K562 (cell line): ENCODE data around the gene TMEM63A. TPM values are rescaled to one million over a fixed set of nuclear protein-coding genes. Genes with fewer than 3 reads are reported as not detected.
A peak's percentile ranks its signal among the peaks of the same experiment; 100 is the strongest.

Source experiments
- CBX1 ChIP-seq: sonication (generic); IDR thresholded peaks from 2 replicates; pipeline ENCODE4 v1.6.1; 2016; ENCODE audit warnings: antibody characterized with exemption, low read depth, mild to moderate bottlenecking
- CEBPB ChIP-seq: fragments of 450-650 bp; IDR thresholded peaks from 2 replicates; pipeline ENCODE4 v1.6.1; 2016; ENCODE audit warnings: missing genetic modification characterization, missing compliant biosample characterization
- EGR1 ChIP-seq: fragments of 450-650 bp; conservative IDR thresholded peaks from 2 replicates; pipeline ENCODE4 v1.6.1; 2017; ENCODE audit warnings: mild to moderate bottlenecking
- ELF4 ChIP-seq: fragments of 450-650 bp; formaldehyde crosslinking; IDR thresholded peaks from 2 replicates; pipeline ENCODE4 v1.4.0; 2022; ENCODE audit warnings: missing genetic modification characterization
- FUS ChIP-seq: fragments of 200-400 bp; formaldehyde crosslinking; optimal IDR thresholded peaks from 2 replicates; pipeline ENCODE3; 2017; ENCODE audit warnings: low read depth, low read length
- MCM7 ChIP-seq, 2 experiments: fragments of 450-650 bp; IDR thresholded peaks; 2 replicates each; pipeline ENCODE4 v1.6.1; 2016 to 2018
- NBN ChIP-seq: fragments of 450-650 bp; IDR thresholded peaks from 2 replicates; pipeline ENCODE4 v1.6.1; 2016; ENCODE audit warnings: low read depth, mild to moderate bottlenecking
- NCOA4 ChIP-seq: fragments of 450-650 bp; IDR thresholded peaks from 2 replicates; pipeline ENCODE4 v1.6.1; 2018; ENCODE audit warnings: mild to moderate bottlenecking; ENCODE audit not compliant: partially characterized antibody
- NFATC3 ChIP-seq: fragments of 450-650 bp; IDR thresholded peaks from 2 replicates; pipeline ENCODE4 v1.6.1; 2017; ENCODE audit warnings: mild to moderate bottlenecking
- NFE2L1 ChIP-seq: fragments of 450-650 bp; IDR thresholded peaks from 2 replicates; pipeline ENCODE4 v1.6.1; 2016; ENCODE audit warnings: missing genetic modification characterization, low read depth, mild to moderate bottlenecking, missing compliant biosample characterization, moderate library complexity, borderline replicate concordance
- NFYB ChIP-seq: IDR thresholded peaks from 2 replicates; pipeline ENCODE4 v1.6.1; 2011; ENCODE audit warnings: mild to moderate bottlenecking, moderate library complexity; ENCODE audit not compliant: insufficient read length; ENCODE audit errors: extremely low read depth
- NR2C1 ChIP-seq, 2 experiments: fragments of 450-650 bp; IDR thresholded peaks; 2 replicates each; pipeline ENCODE4 v1.6.1; 2017; ENCODE audit warnings: mild to moderate bottlenecking in 2 of 2, antibody characterized with exemption in 1 of 2, inconsistent platforms in 1 of 2, missing compliant biosample characterization in 1 of 2, missing genetic modification characterization in 1 of 2
- NR2F6 ChIP-seq: fragments of 450-650 bp; formaldehyde crosslinking; IDR thresholded peaks from 2 replicates; pipeline ENCODE4 v1.4.0; 2020; ENCODE audit warnings: mild to moderate bottlenecking
- PHB ChIP-seq: fragments of 250-450 bp; sonication (Bioruptor Pico); IDR thresholded peaks from 2 replicates; pipeline ENCODE4 v1.5.0; 2021
- SMAD1 ChIP-seq: fragments of 150-350 bp; IDR thresholded peaks from 2 replicates; pipeline ENCODE4 v1.6.1; 2014; ENCODE audit warnings: low read length, low read depth; ENCODE audit not compliant: partially characterized antibody
- SREBF2 ChIP-seq: sonication (generic); formaldehyde crosslinking; IDR thresholded peaks from 2 replicates; pipeline ENCODE4 v1.4.0; 2020; ENCODE audit warnings: mild to moderate bottlenecking, missing genetic modification reagents
- TCFL5 ChIP-seq: fragments of 250-450 bp; sonication (Bioruptor Pico); conservative IDR thresholded peaks from 2 replicates; pipeline ENCODE4 v1.6.1; 2021; ENCODE audit warnings: mild to moderate bottlenecking, moderate library complexity, matching md5 sums
- U2AF1 ChIP-seq: fragments of 200-400 bp; formaldehyde crosslinking; optimal IDR thresholded peaks from 2 replicates; pipeline ENCODE3; 2017; ENCODE audit warnings: mild to moderate bottlenecking, low read depth, low read length, moderate library complexity
- ZNF644 ChIP-seq: fragments of 200-800 bp; sonication (Bioruptor generic); IDR thresholded peaks from 2 replicates; pipeline ENCODE4 v1.6.1; 2016; ENCODE audit warnings: low read depth, missing genetic modification characterization, missing compliant biosample characterization
- polyA plus RNA-seq, 8 experiments: library from polyadenylated mRNA; depleted of rRNA in 4 of 8; stranded (reverse) in 5 of 8; unstranded in 3 of 8; fragments of >200 nt; fragmentation: Nextera tagmentation in 2 of 8; fragmentation: Illumina TruSeq in 1 of 8; extraction: Ambion mirVana in 2 of 8; extraction: Trizol in 1 of 8; gene quantifications; 2 replicates each; pipeline versions ENCODE4 v1.2.1 to v1.2.3, GENCODE V29; 2011 to 2014; ENCODE audit warnings: inconsistent platforms in 1 of 8, missing spikeins in 1 of 8
- total RNA-seq, 7 experiments: library from RNA; depleted of rRNA in 6 of 7; stranded (reverse); fragments of >200 nt in 6 of 7; fragmentation: Illumina TruSeq in 2 of 7; extraction: Trizol in 2 of 7; gene quantifications; 2 replicates each; pipeline versions ENCODE4 v1.2.1 to v1.2.3, GENCODE V29; 2011 to 2021; ENCODE audit warnings: low replicate concordance in 1 of 7
- TF ChIP-seq, protein P1 (sequence below): fragments of 450-650 bp; IDR thresholded peaks from 2 replicates; pipeline ENCODE4 v1.6.1; 2017; ENCODE audit warnings: antibody characterized with exemption
- TF ChIP-seq, protein P2 (sequence below): sonication (generic); formaldehyde crosslinking; IDR thresholded peaks from 2 replicates; pipeline ENCODE4 v1.9.0; 2022; ENCODE audit warnings: mild to moderate bottlenecking, missing genetic modification reagents
- TF ChIP-seq, protein P3 (sequence below), 2 experiments: fragments of 450-650 bp; conservative IDR thresholded peaks; 2 replicates each; pipeline ENCODE4 v1.6.1; 2017; ENCODE audit warnings: mild to moderate bottlenecking in 2 of 2, moderate library complexity in 2 of 2

TMEM63A gene
- total and polyA plus RNA-seq, 9 of the 15 experiments (the other 6 are each of a cell fraction or from before 2014, with no cell fraction given) = 2.0 to 54.6 (median 17.5) TPM

DNA sequence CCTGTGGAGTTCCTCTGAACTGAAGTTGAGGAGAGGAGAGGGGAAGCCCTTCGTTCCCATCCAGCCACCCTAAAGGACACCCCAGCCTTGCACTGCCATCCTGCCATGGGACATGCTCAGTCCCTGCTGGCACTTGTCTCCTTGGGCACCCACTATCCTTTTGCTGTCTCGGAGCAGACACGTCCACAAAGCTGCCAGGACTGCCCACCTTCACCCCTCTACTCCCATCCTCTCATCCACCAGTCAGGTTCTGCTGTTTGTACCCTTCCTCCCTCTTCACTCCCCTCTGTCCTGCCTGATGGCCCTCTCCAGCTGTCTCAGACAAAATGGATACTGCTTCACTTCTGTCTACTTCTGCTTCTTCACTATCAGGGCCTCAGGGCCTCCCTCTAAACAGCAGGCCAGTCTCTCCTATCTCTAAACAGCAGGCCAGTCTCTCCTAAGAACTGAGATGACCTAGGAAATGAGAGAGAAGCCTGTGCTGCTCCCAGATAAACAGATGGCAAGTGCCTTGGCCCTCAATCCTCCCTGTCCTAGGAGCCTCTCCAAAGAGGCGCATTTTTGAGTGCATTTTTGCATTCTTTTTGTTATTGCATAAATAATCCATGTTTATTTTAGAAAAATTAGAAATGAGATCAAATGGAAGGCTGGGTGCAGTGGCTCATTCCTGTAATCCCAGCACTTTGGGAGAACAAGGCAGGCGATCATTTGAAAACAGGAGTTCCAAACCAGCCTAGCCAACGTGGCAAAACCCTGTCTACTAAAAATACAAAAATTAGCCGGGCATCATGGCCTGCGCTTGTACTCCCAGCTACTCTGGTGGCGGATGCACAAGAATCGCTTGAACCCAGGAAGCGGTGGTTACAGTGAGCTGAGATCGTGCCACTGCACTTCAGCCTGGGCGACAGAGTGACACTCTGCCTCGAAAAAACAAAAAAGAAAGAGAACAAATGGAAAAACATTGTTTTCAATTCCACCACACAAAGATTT lies 46.3 kb upstream of the TMEM63A start (continued):
- TF ChIP-seq, protein P1, sequence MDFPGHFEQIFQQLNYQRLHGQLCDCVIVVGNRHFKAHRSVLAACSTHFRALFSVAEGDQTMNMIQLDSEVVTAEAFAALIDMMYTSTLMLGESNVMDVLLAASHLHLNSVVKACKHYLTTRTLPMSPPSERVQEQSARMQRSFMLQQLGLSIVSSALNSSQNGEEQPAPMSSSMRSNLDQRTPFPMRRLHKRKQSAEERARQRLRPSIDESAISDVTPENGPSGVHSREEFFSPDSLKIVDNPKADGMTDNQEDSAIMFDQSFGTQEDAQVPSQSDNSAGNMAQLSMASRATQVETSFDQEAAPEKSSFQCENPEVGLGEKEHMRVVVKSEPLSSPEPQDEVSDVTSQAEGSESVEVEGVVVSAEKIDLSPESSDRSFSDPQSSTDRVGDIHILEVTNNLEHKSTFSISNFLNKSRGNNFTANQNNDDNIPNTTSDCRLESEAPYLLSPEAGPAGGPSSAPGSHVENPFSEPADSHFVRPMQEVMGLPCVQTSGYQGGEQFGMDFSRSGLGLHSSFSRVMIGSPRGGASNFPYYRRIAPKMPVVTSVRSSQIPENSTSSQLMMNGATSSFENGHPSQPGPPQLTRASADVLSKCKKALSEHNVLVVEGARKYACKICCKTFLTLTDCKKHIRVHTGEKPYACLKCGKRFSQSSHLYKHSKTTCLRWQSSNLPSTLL = peak; percentile 49; the same call in 1 of the 2 replicates
- TF ChIP-seq U2AF1 = no peak
- peak; percentile 3; the same call in 1 of the 2 replicates for TF ChIP-seq NFE2L1
- TF ChIP-seq MCM7 (IDR thresholded peaks at IDR 0.05) = no peak
- TF ChIP-seq SREBF2 (CRISPR knock-in tag) = no peak
- TF ChIP-seq, protein P2, sequence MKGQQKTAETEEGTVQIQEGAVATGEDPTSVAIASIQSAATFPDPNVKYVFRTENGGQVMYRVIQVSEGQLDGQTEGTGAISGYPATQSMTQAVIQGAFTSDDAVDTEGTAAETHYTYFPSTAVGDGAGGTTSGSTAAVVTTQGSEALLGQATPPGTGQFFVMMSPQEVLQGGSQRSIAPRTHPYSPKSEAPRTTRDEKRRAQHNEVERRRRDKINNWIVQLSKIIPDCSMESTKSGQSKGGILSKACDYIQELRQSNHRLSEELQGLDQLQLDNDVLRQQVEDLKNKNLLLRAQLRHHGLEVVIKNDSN (CRISPR knock-in tag) = no peak
- no peak for TF ChIP-seq FUS
- 0 out of 2 replicates have a peak, but pooled peaks have one; percentile 31 for TF ChIP-seq NR2F6 (CRISPR knock-in tag)
- peak; percentile 48; the same call in 1 of the 2 replicates for TF ChIP-seq NR2C1 (IDR thresholded peaks at IDR 0.05)
- TF ChIP-seq NR2C1 (tag; IDR thresholded peaks at IDR 0.05) = peak; percentile 82
- TF ChIP-seq CBX1 = no peak
- no peak for TF ChIP-seq CEBPB (tag)
- no peak for TF ChIP-seq PHB (CRISPR knock-in tag)
- TF ChIP-seq EGR1 = 0 out of 2 replicates have a peak, but pooled peaks have one; percentile 33
- TF ChIP-seq NBN = peak; percentile 99
- 0 out of 2 replicates have a peak, but pooled peaks have one; percentile 63 for TF ChIP-seq TCFL5 (CRISPR knock-in tag)
- peak; percentile 93; the same call in 1 of the 2 replicates for TF ChIP-seq NFATC3
- TF ChIP-seq, protein P3, sequence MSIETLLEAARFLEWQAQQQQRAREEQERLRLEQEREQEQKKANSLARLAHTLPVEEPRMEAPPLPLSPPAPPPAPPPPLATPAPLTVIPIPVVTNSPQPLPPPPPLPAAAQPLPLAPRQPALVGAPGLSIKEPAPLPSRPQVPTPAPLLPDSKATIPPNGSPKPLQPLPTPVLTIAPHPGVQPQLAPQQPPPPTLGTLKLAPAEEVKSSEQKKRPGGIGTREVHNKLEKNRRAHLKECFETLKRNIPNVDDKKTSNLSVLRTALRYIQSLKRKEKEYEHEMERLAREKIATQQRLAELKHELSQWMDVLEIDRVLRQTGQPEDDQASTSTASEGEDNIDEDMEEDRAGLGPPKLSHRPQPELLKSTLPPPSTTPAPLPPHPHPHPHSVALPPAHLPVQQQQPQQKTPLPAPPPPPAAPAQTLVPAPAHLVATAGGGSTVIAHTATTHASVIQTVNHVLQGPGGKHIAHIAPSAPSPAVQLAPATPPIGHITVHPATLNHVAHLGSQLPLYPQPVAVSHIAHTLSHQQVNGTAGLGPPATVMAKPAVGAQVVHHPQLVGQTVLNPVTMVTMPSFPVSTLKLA (conservative IDR thresholded peaks at IDR 0.05) = peak in 1 of 2 experiments; percentile 63; a peak in 1 of 4 replicates
- no peak for TF ChIP-seq SMAD1
- TF ChIP-seq NFYB = no peak
- TF ChIP-seq NCOA4 = peak; percentile 85
- peak; percentile 99 for TF ChIP-seq ELF4
- TF ChIP-seq ZNF644 = peak; percentile 99
